Prostate gland (tissue), 2 donors: ENCODE results near the gene ANKIB1.

Experiments used
- POLR2A ChIP-seq: fragments of 450-650 bp; IDR thresholded peaks from one replicate; pipeline ENCODE4 v1.6.1; 2016; ENCODE audit warnings: antibody characterized with exemption, mild to moderate bottlenecking
- POLR2AphosphoS5 ChIP-seq: sonication (generic); formaldehyde crosslinking; IDR thresholded peaks from one replicate; pipeline ENCODE4 v1.6.1; 2017; ENCODE audit warnings: antibody characterized with exemption
- TF ChIP-seq, protein P1 (sequence below), 4 experiments: fragments of 200-600 bp in 2 of 4; fragments of 450-650 bp in 2 of 4; sonication (generic) in 2 of 4; IDR thresholded peaks; 1 replicate in 3 of 4; 2 replicates in 1 of 4; pipeline ENCODE4 v1.5.1; 2016 to 2019; ENCODE audit warnings: antibody characterized with exemption in 4 of 4, mild to moderate bottlenecking in 2 of 4, moderate library complexity in 2 of 4

DNA sequence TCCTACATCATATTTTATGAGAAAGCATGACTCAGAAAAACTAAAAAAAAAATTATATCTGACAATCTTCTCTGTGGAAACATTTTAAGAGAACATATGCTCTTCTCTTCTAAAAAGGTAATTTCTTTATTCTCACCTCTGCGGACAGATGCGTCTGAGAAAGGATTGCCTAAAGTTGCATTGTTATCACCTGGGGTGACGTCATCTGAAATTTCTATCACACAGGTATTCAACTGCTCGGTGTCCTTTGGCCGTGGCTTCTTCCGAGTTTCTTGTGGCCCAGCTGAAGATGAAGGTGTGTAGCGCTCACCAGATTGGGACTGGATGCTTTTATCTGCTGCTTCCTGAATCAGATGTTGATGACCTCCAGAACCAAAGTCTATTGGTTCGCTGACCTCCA lies 187.2 kb downstream of the ANKIB1 start:
- TF ChIP-seq, protein P1, sequence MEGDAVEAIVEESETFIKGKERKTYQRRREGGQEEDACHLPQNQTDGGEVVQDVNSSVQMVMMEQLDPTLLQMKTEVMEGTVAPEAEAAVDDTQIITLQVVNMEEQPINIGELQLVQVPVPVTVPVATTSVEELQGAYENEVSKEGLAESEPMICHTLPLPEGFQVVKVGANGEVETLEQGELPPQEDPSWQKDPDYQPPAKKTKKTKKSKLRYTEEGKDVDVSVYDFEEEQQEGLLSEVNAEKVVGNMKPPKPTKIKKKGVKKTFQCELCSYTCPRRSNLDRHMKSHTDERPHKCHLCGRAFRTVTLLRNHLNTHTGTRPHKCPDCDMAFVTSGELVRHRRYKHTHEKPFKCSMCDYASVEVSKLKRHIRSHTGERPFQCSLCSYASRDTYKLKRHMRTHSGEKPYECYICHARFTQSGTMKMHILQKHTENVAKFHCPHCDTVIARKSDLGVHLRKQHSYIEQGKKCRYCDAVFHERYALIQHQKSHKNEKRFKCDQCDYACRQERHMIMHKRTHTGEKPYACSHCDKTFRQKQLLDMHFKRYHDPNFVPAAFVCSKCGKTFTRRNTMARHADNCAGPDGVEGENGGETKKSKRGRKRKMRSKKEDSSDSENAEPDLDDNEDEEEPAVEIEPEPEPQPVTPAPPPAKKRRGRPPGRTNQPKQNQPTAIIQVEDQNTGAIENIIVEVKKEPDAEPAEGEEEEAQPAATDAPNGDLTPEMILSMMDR (IDR thresholded peaks at IDR 0.05), result no peak
- no peak for TF ChIP-seq POLR2AphosphoS5
- TF ChIP-seq POLR2A, result no peak
